ENCODE measurements around the gene MBD3.
"Not testable (repeated sequence)": the region's sequence is repeated elsewhere in the genome, so short reads cannot be mapped to it uniquely, and the experiment has no call there.

The MBD3 gene

DNA sequence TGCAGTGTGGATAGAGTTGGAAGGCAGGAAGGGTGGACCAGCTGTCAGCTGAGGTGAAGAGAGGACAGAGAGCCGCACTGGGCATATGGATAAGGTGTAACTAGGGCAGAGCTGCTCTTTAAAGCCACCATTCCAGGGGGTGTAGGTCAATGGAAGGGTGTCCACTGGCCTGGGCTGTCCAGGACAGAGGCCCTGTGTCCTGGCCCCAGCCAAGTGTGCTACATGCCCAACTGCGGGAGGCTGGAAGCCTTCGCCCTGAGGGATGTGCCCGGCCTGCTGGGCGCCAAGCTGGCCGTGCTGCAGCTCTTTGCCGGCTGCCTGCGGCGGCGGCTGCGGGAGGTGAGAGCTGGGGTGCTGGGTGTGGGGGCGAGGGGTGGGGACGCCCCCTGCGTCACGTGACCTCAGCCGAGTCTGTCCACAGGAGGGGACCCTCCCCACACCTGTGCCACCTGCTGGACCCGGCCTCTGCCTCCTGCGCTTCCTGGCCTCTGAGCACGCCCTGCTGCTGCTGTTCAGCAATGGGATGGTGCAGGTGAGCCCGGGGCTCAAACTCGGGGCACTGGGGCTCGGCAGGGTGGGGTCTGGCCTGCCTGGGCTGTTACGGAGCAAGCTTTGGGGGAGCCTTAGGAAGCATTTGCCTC is 59.0 kb downstream of the MBD3 start:
- no peak for DNase-seq

DNA sequence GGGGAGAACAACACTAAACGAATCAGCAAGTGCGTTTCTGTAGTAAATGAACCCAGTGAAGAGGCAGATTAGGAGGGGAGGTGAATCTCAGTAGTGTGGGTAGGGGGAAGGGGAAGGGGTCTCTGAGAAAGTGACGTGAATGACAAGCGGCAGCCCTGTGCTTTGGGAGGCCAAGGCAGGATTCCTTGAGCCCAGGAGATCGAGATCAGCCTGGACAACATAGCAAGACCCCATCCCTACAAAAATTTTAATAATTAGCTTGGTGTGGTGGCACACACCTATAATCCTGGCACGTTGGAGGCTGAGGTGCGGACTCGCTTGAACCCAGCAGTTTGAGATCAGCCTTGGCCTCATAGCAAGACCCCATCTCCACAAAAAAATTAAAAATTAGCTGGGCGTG is 60.7 kb downstream of the MBD3 start:
- no peak for DNase-seq

DNA sequence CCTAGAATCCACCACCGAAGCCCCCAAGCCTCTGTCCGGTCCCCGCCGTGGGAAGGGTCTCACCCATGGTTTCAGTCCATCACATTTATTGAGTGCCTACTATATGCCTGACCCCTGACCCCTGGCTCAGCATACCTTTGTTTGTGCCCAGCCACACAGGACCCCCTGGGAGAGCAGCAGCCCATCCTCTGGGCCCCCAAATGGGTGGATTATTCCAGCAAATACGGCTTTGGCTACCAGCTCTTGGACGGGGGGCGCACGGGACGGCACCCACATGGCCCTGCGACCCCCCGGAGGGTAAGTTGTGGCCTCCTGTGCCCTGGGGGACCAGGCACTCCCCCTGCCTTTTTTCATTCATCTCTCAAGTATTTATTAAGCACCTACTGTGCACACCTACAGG is 61.1 kb downstream of the MBD3 start:
- no peak for DNase-seq

DNA sequence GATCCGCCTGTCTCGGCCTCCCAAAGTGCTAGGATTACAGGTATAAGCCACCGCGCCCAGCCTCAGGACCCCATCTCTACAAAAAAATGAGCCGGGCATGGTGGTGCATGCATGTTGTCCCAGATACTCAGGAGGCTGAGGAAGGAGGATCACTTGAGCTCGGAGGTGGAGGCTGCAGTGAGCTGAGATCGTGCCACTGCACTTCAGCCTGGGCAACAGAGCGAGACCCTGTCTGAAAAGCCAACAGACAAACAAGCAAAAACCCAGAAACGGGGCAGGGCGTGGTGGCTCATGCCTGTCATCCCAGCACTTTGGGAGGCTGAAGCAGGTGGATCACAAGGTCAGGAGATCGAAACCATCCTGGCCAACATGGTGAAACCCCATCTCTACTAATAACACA is 61.8 kb downstream of the MBD3 start:
- DNase-seq, result not testable (repeated sequence)

DNA sequence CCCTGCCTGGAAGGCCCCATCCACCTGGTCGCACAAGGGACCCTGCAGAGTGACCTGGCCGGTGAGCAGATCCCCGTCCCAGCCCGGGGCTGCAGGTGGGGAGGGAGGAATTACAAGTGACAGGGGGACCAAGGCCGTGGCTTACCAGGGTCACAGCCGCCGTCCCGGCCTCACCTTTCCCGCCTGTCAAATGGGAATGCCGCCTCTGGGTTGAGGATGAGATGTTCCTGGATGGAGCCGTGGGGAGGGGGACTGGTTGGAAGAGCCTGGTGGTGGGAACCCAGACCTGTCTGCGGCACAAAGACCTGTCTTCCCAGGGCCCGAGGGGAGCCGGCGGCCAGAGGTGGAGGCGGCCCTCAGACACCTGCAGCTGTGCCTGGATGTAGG is 63.2 kb downstream of the MBD3 start:
- DNase-seq, result no peak

DNA sequence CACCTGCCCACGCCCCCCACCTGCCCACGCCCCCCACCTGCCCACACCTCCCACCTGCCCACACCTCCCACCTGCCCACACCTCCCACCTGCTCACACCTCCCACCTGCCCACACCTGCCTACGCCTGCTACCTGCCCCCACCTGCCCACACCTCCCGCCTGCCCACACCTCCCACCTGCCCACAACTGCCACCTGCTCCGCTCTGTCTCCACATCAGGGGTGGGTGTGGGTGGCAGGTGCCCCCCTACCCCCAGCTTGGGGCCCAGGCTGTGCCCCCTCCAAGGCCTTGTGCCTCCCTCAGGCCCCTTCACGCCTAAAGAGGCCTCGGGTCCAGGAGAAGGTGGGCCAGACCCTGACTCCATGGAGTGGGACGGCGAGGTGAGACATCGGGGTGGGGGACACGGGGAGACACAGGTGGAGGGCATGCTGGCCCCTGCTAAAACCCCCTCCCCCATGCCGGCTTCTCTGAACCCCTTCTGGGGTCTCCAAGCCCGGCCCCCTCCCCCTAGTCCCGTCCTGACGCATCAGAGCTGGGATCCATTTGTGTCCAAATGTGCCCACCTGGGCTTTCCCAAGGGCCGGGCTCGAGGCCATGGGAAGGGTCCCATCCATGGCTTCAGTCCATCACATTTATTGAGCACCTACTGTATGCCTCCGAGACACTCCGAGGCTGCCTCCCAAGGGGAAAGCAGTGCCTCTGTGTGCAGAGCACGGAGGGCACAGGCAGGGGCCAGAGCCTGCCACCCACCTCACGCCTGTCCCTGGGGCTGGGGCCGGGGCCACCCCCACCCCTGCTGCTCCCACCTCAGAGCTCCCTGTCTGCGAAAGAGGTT is 63.9 kb downstream of the MBD3 start:
- DNase-seq, result no peak

DNA sequence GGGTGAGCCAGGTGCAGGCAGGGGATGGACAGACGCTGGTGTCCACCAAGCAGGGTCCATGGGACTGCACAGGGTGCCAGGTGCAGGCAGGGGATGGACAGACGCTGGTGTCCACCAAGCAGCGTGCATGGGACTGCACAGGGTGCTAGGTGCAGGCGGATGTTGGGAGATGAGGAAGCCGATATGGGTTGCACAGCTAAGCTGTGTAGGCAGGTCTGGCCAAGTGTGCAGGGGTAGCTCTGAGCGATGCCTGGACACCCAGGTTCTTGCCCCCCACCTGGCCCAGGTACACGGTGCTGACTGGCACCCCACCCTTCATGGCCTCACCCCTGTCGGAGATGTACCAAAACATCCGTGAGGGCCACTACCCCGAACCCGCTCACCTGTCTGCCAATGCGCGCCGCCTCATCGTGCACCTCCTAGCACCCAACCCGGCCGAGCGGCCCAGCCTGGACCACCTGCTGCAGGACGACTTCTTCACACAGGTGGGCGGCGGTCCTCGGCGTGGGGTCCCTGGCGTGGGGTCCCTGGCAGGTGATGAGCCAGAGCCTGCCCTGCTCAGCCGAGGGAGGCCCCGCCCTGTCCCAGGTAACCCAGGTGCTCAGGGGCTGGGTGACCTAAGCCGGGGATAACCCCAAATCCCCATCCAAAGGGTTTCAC is 64.9 kb downstream of the MBD3 start:
- no peak for DNase-seq

DNA sequence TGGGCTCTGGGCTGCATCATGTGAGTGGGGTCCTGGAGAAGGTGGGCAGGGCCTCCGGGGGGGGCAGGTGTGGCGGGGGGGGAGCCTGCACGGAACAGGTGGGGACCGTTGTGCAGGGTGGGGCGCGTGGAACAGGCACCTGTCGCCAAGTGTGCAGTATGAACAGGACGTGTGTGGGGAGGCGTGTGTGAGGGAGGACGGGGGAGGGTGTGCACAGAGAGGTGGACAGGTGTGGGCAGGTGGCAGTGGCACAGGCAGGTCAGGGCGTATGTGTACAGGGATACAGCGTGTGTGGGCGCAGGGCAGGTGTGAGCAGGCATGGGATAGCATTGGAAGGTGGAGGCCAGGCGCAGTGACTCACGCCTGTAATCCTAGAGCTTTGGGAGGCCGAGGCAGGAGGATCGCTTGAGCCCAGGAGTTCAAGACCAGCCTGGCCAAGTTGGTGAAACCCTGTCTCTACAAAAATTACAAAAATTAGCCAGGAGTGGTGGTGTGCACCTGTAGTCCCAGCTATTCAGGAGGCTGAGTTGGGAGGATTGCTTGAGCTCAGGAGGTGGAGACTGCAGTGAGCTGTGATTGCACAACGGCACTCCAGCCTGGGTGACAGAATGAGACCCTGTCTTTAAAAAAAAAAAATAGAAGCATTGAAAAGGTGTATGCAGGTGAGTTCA is 65.6 kb downstream of the MBD3 start:
- DNase-seq, result no peak

DNA sequence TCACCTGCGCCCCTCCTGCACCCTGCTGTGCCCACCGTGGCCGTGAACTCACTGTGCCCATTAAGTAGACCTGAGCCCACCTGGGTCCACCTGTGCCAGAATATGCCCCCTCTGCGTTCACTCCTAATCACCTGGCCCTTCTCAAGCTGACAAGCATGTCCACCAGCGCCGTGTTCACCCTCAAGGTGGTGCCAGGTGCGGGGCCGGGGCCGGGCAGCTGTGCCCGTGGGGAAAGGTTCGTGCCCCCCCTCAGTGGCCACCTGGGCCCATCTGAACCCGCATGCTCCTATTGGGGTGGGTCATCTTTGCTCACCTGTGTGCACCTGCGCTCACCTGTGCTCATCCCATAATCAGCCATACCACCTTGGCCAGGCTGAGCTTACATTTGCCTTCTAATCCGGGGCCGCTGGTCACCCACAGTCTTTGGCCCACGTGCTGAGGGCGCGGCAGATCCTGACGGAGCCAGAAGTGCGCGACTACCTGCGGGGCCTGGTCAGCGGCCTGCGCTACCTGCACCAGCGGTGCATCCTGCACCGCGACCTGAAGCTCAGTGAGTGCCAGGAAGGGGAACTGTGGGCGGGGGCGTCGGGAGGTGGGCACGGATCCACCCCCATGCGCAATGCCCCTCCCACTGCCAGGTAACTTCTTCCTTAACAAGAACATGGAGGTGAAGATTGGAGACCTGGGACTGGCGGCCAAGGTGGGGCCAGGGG is 66.4 kb downstream of the MBD3 start:
- DNase-seq, result no peak

DNA sequence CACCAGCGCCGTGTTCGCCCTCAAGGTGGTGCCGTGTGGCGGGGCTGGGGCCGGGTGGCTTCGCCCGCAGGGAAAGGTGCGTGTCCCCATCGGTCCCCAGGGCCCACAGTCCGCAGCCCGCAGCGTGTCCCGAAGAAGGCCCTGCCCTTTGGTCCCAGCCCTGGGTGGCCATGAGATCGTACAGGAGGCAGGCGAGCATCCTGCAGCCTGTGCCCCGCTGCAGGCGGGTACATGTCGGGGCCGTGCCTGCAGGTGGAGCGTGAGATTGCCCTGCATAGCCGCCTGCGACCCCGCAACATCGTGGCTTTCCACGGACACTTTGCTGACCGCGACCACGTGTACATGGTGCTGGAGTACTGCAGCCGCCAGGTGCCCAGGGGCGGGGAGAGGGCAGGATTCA is 67.3 kb downstream of the MBD3 start:
- no peak for DNase-seq

DNA sequence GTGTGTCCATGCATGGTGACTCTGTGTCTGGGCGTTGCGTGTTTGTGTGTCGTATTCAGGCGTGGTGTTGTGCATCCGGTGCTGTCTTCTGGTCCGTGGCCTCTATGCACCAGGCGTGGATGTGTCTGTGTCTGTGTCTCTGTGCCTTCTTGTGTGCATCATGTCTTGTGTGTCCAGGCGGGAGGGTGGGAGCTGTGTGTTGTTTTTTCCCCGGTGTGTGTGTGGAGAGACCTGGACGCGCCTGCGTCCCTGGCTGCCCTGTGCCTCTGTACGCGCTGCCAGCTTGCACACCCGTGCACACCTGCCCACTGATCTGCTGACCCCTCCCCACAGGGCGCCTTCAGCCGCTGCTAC is 67.7 kb downstream of the MBD3 start:
- no peak for DNase-seq

DNA sequence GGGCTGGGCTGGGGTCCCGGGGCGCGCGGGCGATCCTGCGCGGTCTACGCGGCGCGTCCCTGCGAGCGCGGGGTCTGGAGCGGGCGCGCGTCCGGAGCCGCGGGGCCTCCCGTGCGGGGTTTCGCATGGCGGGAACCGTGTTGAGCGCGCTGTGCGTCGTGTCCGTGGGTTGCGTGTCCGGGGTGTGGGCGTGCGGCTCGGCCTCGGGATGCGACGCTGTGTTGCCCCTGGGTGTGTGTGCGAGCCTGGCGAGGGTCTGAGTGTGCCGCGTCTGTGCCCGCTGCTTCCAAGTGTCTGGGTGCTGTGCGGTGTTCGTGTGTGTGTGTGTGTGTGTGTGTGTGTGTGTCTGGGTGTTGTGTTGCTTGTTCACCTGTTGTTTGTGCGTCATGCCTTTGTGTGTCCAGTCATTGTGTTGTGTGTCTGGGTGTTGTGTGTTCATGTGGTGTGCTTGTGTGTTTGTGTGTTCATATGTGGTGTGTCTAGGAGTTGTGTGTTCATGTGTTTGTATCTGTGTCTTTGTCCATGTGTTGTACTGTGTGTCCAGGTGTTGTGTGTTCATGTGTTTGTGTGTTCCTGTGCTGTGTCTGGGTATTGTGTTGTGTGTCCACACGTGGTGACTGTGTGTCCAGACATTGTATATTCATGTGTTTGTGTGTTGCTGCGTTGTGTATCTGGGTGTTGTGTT is 68.2 kb downstream of the MBD3 start:
- DNase-seq, result no peak
